ENCODE data around the gene MILR1. TPM values are rescaled to one million over a fixed set of nuclear protein-coding genes. Genes with fewer than 3 reads are reported as not detected.

Gene MILR1
- total RNA-seq, 2 donors from 2014 or later, result 0.80 TPM; not detected in 1

DNA sequence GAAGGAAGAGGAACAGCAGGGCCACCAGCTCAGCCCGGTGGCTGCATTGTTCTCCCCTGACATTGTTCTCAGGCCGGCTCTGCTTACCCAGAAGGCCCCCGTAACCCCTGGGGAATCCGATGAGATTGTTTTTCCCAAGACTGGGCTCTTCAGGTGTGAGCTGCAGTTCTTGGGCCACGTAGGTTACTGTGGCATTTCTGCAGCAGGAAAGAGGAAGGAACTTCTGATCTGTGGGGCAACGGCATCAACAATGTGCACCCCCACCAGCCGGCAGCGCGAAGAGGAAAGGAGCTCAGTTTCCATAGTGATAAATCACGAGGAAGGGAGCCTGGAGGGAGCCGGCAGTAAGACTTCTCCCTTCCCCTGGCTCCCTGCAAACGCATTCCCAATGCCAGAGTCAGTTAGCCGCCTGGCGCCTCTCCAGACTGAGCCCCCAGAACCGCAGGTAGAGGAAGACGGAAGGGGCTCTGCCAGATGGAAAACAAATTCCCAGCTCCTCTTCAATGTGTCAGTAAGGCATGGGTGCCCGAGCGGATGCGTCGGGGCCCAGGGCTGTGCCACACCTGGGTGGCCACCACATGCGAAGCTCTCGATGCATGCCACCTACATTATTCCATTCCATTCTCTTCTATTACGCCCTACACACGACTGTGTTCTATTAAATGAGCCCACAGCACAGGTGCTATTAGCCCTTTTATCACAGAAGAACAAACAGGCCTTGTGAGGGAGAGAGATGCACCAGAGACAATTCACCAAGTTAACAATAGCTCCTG, 36.7 kb upstream of the MILR1 start:
- TF ChIP-seq, protein P1, sequence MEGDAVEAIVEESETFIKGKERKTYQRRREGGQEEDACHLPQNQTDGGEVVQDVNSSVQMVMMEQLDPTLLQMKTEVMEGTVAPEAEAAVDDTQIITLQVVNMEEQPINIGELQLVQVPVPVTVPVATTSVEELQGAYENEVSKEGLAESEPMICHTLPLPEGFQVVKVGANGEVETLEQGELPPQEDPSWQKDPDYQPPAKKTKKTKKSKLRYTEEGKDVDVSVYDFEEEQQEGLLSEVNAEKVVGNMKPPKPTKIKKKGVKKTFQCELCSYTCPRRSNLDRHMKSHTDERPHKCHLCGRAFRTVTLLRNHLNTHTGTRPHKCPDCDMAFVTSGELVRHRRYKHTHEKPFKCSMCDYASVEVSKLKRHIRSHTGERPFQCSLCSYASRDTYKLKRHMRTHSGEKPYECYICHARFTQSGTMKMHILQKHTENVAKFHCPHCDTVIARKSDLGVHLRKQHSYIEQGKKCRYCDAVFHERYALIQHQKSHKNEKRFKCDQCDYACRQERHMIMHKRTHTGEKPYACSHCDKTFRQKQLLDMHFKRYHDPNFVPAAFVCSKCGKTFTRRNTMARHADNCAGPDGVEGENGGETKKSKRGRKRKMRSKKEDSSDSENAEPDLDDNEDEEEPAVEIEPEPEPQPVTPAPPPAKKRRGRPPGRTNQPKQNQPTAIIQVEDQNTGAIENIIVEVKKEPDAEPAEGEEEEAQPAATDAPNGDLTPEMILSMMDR (conservative IDR thresholded peaks at IDR 0.05), result no peak
- peak overlapping the region; percentile 56 for H3K9ac ChIP-seq (ENCODE audit: extremely low read depth, low read length, poor library complexity, severe bottlenecking)
- Mint-ChIP-seq H3K4me1 (peaks cover 25% of the 10 kb centered on the region), H3K9me3 (peaks cover 1% of the 10 kb centered on the region), H3K36me3 (ENCODE audit: low read depth) (no peaks in the 10 kb centered on the region), H3K27ac (peak overlapping the region; percentile 93), H3K27me3 (ENCODE audit: insufficient read depth) (no peaks in the 10 kb centered on the region), H3K4me3 (peak overlapping the region; percentile 41)
- DNase-seq, result peak; percentile 94
- 40 to 44% methylated on average over 14 to 24 of the region's 24 CpGs for WGBS, 2 experiments (ENCODE audit: insufficient coverage in 1 of 2, insufficient read length in 1 of 2)
- H3K27ac ChIP-seq (ENCODE audit: low read depth, low read length), result peak overlapping the region; percentile 74
- H3K36me3 ChIP-seq (ENCODE audit: control insufficient read depth, insufficient read depth, low read length), result no peaks in the 10 kb centered on the region
- peak overlapping the region; percentile 64 for H3K4me3 ChIP-seq (ENCODE audit: low read length)
- no peaks in the 10 kb centered on the region for H3K27me3 ChIP-seq (ENCODE audit: control insufficient read depth, insufficient read depth, low read length, poor library complexity, severe bottlenecking)
- peaks cover 8% of the 10 kb centered on the region for H3K4me1 ChIP-seq (ENCODE audit: control insufficient read depth, insufficient read depth, low read length)
- H3K9me3 ChIP-seq (ENCODE audit: control insufficient read depth, low read length), result no peaks in the 10 kb centered on the region

DNA sequence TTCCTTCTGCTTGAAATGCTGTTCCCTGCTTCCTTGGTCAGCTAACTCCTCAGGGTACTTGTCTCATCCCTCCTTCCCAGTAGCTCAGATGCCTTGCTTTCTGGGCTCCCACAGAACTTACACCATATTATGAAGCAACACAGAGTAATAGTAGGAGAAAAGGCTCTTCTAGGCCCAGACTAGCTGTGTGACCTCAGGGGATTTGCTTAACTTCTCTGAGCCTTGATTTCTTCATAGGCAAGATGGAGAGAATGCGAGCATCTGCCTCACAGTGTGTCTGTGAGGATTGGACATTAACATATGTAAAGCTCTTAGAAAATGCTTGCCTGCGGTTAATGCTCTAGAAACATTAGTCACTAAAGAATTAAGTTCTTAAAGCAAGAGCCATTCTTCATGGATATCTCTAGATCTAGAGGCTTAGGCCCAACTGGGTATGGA, 36.0 kb upstream of the MILR1 start:
- DNase-seq, result no peak
- H3K4me3 ChIP-seq (ENCODE audit: low read length), result no peak overlapping the region
- Mint-ChIP-seq H3K9me3 (peaks cover 1% of the 10 kb centered on the region), H3K4me1 (peaks cover 25% of the 10 kb centered on the region), H3K27ac (peak overlapping the region; percentile 93), H3K36me3 (ENCODE audit: low read depth) (no peaks in the 10 kb centered on the region), H3K27me3 (ENCODE audit: insufficient read depth) (no peaks in the 10 kb centered on the region), H3K4me3 (no peak overlapping the region)
- H3K9ac ChIP-seq (ENCODE audit: extremely low read depth, low read length, poor library complexity, severe bottlenecking), result no peak overlapping the region
- H3K4me1 ChIP-seq (ENCODE audit: control insufficient read depth, insufficient read depth, low read length), result peaks cover 8% of the 10 kb centered on the region
- 89% methylated on average over 2 of the region's 2 CpGs for WGBS, 2 experiments (ENCODE audit: insufficient coverage in 1 of 2, insufficient read length in 1 of 2)
- TF ChIP-seq, protein P1 (conservative IDR thresholded peaks at IDR 0.05), result no peak
- H3K36me3 ChIP-seq (ENCODE audit: control insufficient read depth, insufficient read depth, low read length), result no peaks in the 10 kb centered on the region
- H3K9me3 ChIP-seq (ENCODE audit: control insufficient read depth, low read length), result no peaks in the 10 kb centered on the region
- H3K27me3 ChIP-seq (ENCODE audit: control insufficient read depth, insufficient read depth, low read length, poor library complexity, severe bottlenecking), result no peaks in the 10 kb centered on the region
- H3K27ac ChIP-seq (ENCODE audit: low read depth, low read length), result no peak overlapping the region

DNA sequence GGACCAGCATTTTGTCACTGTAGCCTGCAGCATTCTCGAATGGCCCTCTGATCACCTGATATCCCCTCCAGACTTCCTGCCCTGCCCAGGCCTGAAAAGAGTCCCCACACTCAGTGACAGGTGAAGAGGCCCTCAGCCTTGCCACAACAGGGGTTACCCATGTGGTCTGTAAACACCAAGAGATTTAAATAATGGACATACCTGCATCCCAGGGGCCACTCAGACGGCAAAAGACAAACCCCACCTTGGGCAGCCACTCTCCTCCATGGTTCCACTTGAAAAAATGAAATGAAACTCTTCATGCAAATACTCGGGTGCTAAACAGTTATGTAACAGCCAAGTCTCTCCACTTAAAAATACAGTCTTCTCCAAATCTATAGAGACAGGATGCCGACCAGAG, 35.4 kb upstream of the MILR1 start:
- no peaks in the 10 kb centered on the region for H3K9me3 ChIP-seq (ENCODE audit: control insufficient read depth, low read length)
- H3K4me1 ChIP-seq (ENCODE audit: control insufficient read depth, insufficient read depth, low read length), result peaks cover 8% of the 10 kb centered on the region
- H3K4me3 Mint-ChIP-seq, result no peak overlapping the region
- H3K27me3 Mint-ChIP-seq (ENCODE audit: insufficient read depth), result no peaks in the 10 kb centered on the region
- H3K4me3 ChIP-seq (ENCODE audit: low read length), result no peak overlapping the region
- H3K36me3 ChIP-seq (ENCODE audit: control insufficient read depth, insufficient read depth, low read length), result no peaks in the 10 kb centered on the region
- H3K36me3 Mint-ChIP-seq (ENCODE audit: low read depth), result no peaks in the 10 kb centered on the region
- H3K27ac ChIP-seq (ENCODE audit: low read depth, low read length), result no peak overlapping the region
- TF ChIP-seq, protein P1 (conservative IDR thresholded peaks at IDR 0.05), result no peak
- no peak for DNase-seq
- H3K27ac Mint-ChIP-seq, result peak overlapping the region; percentile 45
- H3K4me1 Mint-ChIP-seq, result peaks cover 25% of the 10 kb centered on the region
- H3K9me3 Mint-ChIP-seq, result peaks cover 1% of the 10 kb centered on the region
- WGBS, 2 experiments (ENCODE audit: insufficient coverage in 1 of 2, insufficient read length in 1 of 2), result 73 to 78% methylated on average over 3 to 4 of the region's 4 CpGs
- H3K9ac ChIP-seq (ENCODE audit: extremely low read depth, low read length, poor library complexity, severe bottlenecking), result no peak overlapping the region
- no peaks in the 10 kb centered on the region for H3K27me3 ChIP-seq (ENCODE audit: control insufficient read depth, insufficient read depth, low read length, poor library complexity, severe bottlenecking)
